Measurements from ENCODE around the gene PIF1.

DNA sequence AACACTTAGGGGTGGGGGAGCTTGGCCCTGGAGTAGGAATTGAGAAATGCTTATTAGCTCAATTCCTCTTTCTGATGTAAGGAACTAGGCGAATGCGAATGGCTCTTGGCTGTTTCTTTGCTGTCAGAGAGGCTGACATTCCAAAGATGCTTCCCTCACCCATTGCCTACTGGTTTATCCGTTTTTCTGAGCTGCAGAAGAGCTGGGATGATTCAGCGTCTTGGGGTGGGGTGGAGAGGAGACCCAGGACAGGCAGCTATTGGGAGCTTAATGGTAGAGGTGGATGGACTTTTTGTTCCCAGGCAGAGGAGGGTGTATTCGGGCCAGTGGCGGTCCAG is 26.0 kb upstream of the PIF1 start:
- TF ChIP-seq, protein P1, sequence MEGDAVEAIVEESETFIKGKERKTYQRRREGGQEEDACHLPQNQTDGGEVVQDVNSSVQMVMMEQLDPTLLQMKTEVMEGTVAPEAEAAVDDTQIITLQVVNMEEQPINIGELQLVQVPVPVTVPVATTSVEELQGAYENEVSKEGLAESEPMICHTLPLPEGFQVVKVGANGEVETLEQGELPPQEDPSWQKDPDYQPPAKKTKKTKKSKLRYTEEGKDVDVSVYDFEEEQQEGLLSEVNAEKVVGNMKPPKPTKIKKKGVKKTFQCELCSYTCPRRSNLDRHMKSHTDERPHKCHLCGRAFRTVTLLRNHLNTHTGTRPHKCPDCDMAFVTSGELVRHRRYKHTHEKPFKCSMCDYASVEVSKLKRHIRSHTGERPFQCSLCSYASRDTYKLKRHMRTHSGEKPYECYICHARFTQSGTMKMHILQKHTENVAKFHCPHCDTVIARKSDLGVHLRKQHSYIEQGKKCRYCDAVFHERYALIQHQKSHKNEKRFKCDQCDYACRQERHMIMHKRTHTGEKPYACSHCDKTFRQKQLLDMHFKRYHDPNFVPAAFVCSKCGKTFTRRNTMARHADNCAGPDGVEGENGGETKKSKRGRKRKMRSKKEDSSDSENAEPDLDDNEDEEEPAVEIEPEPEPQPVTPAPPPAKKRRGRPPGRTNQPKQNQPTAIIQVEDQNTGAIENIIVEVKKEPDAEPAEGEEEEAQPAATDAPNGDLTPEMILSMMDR (IDR thresholded peaks at IDR 0.05 in 4 of 5, conservative IDR thresholded peaks at IDR 0.05 in 1 of 5) = no peak
- no peak for TF ChIP-seq POLR2A (IDR thresholded peaks at IDR 0.05)
